HT1080 (cell line): ENCODE data around the gene HIGD1C. TPM values are rescaled to one million over a fixed set of nuclear protein-coding genes. Genes with fewer than 3 reads are reported as not detected.
A peak's percentile ranks its signal among the peaks of the same experiment; 100 is the strongest.
"Not testable (repeated sequence)": the region's sequence is repeated elsewhere in the genome, so short reads cannot be mapped to it uniquely, and the experiment has no call there.

Source experiments
- DNase-seq: peaks from one replicate; pipeline ENCODE4 v3.0.0-alpha.2; 2015; ENCODE audit warnings: low read depth
- total RNA-seq: library from RNA; depleted of rRNA; stranded (reverse); fragments of >200 nt; shearing (Covaris generic); gene quantifications from 2 replicates; pipeline ENCODE4 v1.2.3, GENCODE V29; 2014

HIGD1C gene
- total RNA-seq, 1 experiment from 2014 or later, result not detected

GRCh38 chr12:50933459-50934124 lies 18.8 kb upstream of the HIGD1C start:
- DNase-seq, result peak; percentile 45

GRCh38 chr12:50934371-50934851 lies 17.9 kb upstream of the HIGD1C start:
- DNase-seq, result no peak

- no peak for DNase-seq
Observed at GRCh38 chr12:50934981-50935807, 17.1 kb upstream of the HIGD1C start.

GRCh38 chr12:50936821-50937530 lies 15.4 kb upstream of the HIGD1C start:
- no peak for DNase-seq

- no peak for DNase-seq
Observed at GRCh38 chr12:50937653-50938052, 14.7 kb upstream of the HIGD1C start.

- DNase-seq, result no peak
Observed at GRCh38 chr12:50947933-50948626, 4.3 kb upstream of the HIGD1C start.

- DNase-seq, result no peak
Observed at GRCh38 chr12:50948798-50949197, 3.5 kb upstream of the HIGD1C start.

- DNase-seq, result no peak
Observed at GRCh38 chr12:50949801-50950302, 2.5 kb upstream of the HIGD1C start.

GRCh38 chr12:50951112-50951511 lies 1.2 kb upstream of the HIGD1C start:
- DNase-seq, result no peak

GRCh38 chr12:50953047-50953446 lies 703 bp downstream of the HIGD1C start:
- DNase-seq, result no peak

GRCh38 chr12:50954789-50955188 lies 2.4 kb downstream of the HIGD1C start:
- not testable (repeated sequence) for DNase-seq

GRCh38 chr12:50955288-50955687 lies 2.9 kb downstream of the HIGD1C start:
- no peak for DNase-seq

GRCh38 chr12:50955697-50956096 lies 3.4 kb downstream of the HIGD1C start:
- no peak for DNase-seq

GRCh38 chr12:50960130-50960529 lies 7.8 kb downstream of the HIGD1C start:
- DNase-seq, result no peak

- DNase-seq, result no peak
Observed at GRCh38 chr12:50961708-50962107, 9.4 kb downstream of the HIGD1C start.

- no peak for DNase-seq
Observed at GRCh38 chr12:50964432-50964831, 12.1 kb downstream of the HIGD1C start.

GRCh38 chr12:50971946-50972345 lies 19.6 kb downstream of the HIGD1C start:
- DNase-seq, result no peak

- DNase-seq, result no peak
Observed at GRCh38 chr12:50979369-50980052, 27.2 kb downstream of the HIGD1C start.

- no peak for DNase-seq
Observed at GRCh38 chr12:50980545-50980944, 28.2 kb downstream of the HIGD1C start.
